ENCODE results near the gene C10orf143. TPM values are rescaled to one million over a fixed set of nuclear protein-coding genes. Genes with fewer than 3 reads are reported as not detected.

The C10orf143 gene
- total and polyA plus RNA-seq, 2 of the 4 experiments (the other 2 are of a cell fraction) = 0.36 to 0.60 TPM

- no peak overlapping the region for H2BK15ac ChIP-seq (ENCODE audit: low read depth, low read length)
- H2BK5ac ChIP-seq (ENCODE audit: low read depth, low read length, poor library complexity, severe bottlenecking) = no peak overlapping the region
- CTCF ChIA-PET = interaction anchor here (0.5 kb wide), 1 partner anchor 245 kb away, joined by 3 read pairs; no protein-coding TSS in a partner anchor
- no TSS peak for BruUV-seq (replicated peaks)
- H4K5ac ChIP-seq (ENCODE audit: low read depth, low read length) = no peak overlapping the region
- H3K9me1 ChIP-seq (ENCODE audit: insufficient read depth, low read length) = no peaks in the 10 kb centered on the region
- H2AK5ac ChIP-seq (ENCODE audit: low read depth, low read length) = no peak overlapping the region
- H3K36me3 ChIP-seq (ENCODE audit: control insufficient read depth, insufficient read depth, low read length) = no peaks in the 10 kb centered on the region
- H3K27ac ChIP-seq (ENCODE audit: insufficient read depth, low read length) = no peak overlapping the region
- dilution Hi-C loops (cut with HindIII; ENCODE audit: low sequenced_read_pairs, unreplicated experiment) (no loop called here), in situ Hi-C loops (cut with MboI; ENCODE audit: low sequenced_read_pairs) (no loop called here), intact Hi-C loops (cut with micrococcal nuclease) (no loop called here)
- no peaks in the 10 kb centered on the region for H4K20me1 ChIP-seq (ENCODE audit: insufficient read depth, low read length)
- no peak overlapping the region for H3K4me2 ChIP-seq (ENCODE audit: low read depth, low read length)
- H2BK20ac ChIP-seq (ENCODE audit: low read depth, low read length) = no peak overlapping the region
- H3K18ac ChIP-seq (ENCODE audit: low read depth, low read length) = no peak overlapping the region
- H4K8ac ChIP-seq (ENCODE audit: low read depth in 2 of 2, low read length in 2 of 2) = no peak overlapping the region
- H3K9ac ChIP-seq (ENCODE audit: low read depth, low read length) = no peak overlapping the region
- no peak overlapping the region for H2AK9ac ChIP-seq (replicated peaks; ENCODE audit: low read depth, low read length, poor library complexity)
- DNase-seq (no peak), ATAC-seq (ENCODE audit: low read depth) (no peak)
- no peak overlapping the region for H3K4ac ChIP-seq (ENCODE audit: low read depth, low read length)
- H3K79me1 ChIP-seq (ENCODE audit: low read depth in 1 of 2, low read length in 2 of 2) = no peaks in the 10 kb centered on the region
- no peaks in the 10 kb centered on the region for H3K4me1 ChIP-seq (ENCODE audit: control insufficient read depth, insufficient read depth, low read length)
- H2BK120ac ChIP-seq (ENCODE audit: low read depth, low read length) = no peak overlapping the region
- H3K4me3 ChIP-seq (ENCODE audit: insufficient read depth, low read depth, low read length) = no peak overlapping the region
- H4K91ac ChIP-seq (ENCODE audit: insufficient read depth, low read depth, low read length) = no peak overlapping the region
- TF ChIP-seq POLR2A (IDR thresholded peaks at IDR 0.05; ENCODE audit: low read depth, low read length) (no peak), ELK1 (IDR thresholded peaks at IDR 0.05; ENCODE audit: borderline replicate concordance, low read depth, low read length) (no peak), CEBPB (IDR thresholded peaks at IDR 0.05; ENCODE audit: low read depth, low read length) (no peak), FOS (IDR thresholded peaks at IDR 0.05; ENCODE audit: low read depth, low read length) (no peak), USF2 (IDR thresholded peaks at IDR 0.05; ENCODE audit: low read depth, low read length) (no peak), RAD21 (IDR thresholded peaks at IDR 0.05; ENCODE audit: low read length) (no peak), MXI1 (IDR thresholded peaks at IDR 0.05; ENCODE audit: borderline replicate concordance, low read depth, low read length) (no peak), MAZ (IDR thresholded peaks at IDR 0.05; ENCODE audit: borderline replicate concordance, low read depth, low read length) (no peak), RCOR1 (IDR thresholded peaks at IDR 0.05; ENCODE audit: insufficient replicate concordance, low read length) (no peak), NFE2L2 (IDR thresholded peaks at IDR 0.05; ENCODE audit: low read depth, low read length) (no peak)
- 55% methylated on average over 7 of the region's 10 CpGs; no CpG with 5 or more reads in 1 of the 2 experiments for WGBS, 2 experiments (ENCODE audit: extremely low coverage in 2 of 2, insufficient read length in 1 of 2)
- POLR2A ChIA-PET (ENCODE audit: unreplicated experiment) = no interaction called here
- peaks cover 4% of the 10 kb centered on the region; the same call in 1 of the 2 replicates for H3K9me3 ChIP-seq (ENCODE audit: control insufficient read depth, insufficient read depth, low read length)
- H3K27me3 ChIP-seq (ENCODE audit: control insufficient read depth, insufficient read depth, low read length) = no peaks in the 10 kb centered on the region
- no peak overlapping the region for H3K23ac ChIP-seq (ENCODE audit: low read depth, low read length)
- no peak overlapping the region for H3K14ac ChIP-seq (replicated peaks; ENCODE audit: low read depth, low read length)
- H3K56ac ChIP-seq (ENCODE audit: extremely low read depth, insufficient read depth, low read length) = no peak overlapping the region
- no peak overlapping the region for H2AFZ ChIP-seq (replicated peaks; ENCODE audit: low read length, poor library complexity)
Observed at GRCh38 chr10:130065251-130065650, 45.4 kb downstream of the C10orf143 start.
